ENCODE data around the gene SMIM38.

- TF ChIP-seq CTCF (IDR thresholded peaks at IDR 0.05) (no peak), POLR2A (IDR thresholded peaks at IDR 0.05) (no peak)
These were observed 45.3 kb downstream of the SMIM38 start for GRCh38 chr11:69201066-69201365.
